A549 treated with AZD9567 at 1 μM for 4 hours (cell line): ENCODE measurements around the gene CEP78. TPM values are rescaled to one million over a fixed set of nuclear protein-coding genes. Genes with fewer than 3 reads are reported as not detected.

Experiments used
- total RNA-seq: library from RNA; stranded (reverse); fragments of 200-300 nt; extraction: Qiagen RNA extraction; gene quantifications from 5 replicates; pipeline ENCODE4 v1.2.3, GENCODE V29; 2022; ENCODE audit not compliant: insufficient read depth

Gene CEP78, protein sequence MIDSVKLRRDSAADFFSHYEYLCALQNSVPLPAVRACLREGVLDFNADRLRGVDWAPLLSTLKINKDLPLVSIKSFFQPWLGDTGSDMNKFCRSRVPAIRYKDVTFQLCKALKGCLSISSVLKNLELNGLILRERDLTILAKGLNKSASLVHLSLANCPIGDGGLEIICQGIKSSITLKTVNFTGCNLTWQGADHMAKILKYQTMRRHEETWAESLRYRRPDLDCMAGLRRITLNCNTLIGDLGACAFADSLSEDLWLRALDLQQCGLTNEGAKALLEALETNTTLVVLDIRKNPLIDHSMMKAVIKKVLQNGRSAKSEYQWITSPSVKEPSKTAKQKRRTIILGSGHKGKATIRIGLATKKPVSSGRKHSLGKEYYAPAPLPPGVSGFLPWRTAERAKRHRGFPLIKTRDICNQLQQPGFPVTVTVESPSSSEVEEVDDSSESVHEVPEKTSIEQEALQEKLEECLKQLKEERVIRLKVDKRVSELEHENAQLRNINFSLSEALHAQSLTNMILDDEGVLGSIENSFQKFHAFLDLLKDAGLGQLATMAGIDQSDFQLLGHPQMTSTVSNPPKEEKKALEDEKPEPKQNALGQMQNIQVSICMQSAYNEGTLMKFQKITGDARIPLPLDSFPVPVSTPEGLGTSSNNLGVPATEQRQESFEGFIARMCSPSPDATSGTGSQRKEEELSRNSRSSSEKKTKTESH
- total RNA-seq = 15.9 to 22.2 TPM (median 19.1 TPM) in 5 replicates

DNA sequence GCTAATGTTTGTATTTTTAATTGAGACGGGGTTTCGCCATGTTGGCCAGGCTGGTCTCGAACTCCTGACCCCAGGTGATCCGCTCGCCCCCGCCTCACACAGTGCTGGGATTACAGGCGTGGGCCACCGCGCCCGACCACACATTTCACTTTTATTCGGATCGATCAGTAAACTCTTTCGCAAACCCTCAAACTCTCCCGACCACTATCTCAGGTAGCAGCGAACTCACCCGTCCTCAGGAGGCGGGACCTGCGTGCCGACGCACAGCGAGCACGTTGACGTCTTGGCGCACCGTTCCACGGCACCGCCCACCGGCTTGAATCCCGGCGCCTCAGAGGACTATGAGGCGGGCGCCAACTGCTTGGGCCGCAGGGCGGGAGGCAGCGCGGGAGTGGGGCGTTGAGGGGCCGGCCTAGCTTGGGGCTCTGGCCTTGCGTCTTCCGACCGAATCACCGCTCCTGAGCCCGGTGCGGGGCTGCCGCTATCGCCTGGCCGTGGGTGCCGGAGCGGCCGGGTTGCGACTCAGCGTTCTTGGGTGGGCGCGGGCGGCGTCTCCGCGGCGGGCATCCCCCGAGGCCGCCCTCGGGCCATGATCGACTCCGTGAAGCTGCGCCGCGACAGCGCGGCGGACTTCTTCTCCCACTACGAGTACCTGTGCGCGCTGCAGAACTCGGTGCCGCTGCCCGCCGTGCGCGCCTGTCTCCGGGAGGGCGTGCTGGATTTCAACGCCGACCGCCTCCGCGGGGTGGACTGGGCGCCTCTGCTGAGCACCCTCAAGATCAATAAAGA, at the start of gene CEP78:
Gene CEP78, plus strand, starts transcription at position 314 of the 789 bp plus-strand sequence. Its CDS starts 276 bp downstream, at position 590.

DNA sequence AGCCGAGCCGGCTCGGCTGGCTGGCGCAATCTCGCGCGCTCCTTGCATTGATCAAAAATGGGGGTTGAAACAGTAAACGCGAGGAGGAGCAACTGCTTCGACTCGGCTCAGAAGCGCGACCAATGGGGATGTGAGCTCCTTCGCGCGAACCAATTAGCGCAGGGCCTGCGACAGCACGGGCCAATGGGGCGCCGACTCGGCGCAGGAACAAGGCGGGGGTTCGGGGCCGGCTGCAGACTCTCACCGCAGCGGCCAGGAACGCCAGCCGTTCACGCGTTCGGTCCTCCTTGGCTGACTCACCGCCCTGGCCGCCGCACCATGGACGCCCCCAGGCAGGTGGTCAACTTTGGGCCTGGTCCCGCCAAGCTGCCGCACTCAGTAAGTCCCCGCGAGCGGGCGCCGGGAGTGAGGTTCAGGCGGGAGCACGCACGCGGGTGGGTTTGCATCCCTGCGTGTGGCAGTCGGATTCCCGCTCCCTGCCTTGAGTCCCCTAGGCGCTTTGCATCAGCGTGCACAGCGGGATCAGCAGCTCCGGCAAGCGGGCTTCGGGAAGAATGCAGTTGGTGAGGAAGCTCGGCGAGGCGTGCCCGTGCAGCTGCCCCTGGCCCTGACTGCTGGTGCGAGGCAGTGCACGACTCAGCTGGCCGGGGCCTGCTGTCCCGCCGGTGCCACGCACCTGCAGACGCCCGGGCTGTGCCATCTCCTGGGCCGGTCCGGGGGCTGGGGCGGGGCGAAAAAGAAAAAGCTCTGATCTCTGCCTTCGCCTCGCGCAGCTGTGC, 61.2 kb downstream of the CEP78 start, which contains the start of gene PSAT1:
Gene PSAT1, plus strand, starts transcription at position 233 of the 779 bp plus-strand sequence. Its CDS starts 86 bp downstream, at position 319.

Other genes starting within 250 kb of the CEP78 start
- 13.0 to 19.4 TPM (median 17.2 TPM) in 5 replicates for gene GNAQ, start 204.3 kb upstream of the CEP78 start, total RNA-seq
- 154 to 199 TPM (median 178 TPM) in 5 replicates for gene PSAT1, start 61.0 kb downstream of the CEP78 start, total RNA-seq